ENCODE data around the gene NLRP6.

- TF ChIP-seq CTCF (conservative IDR thresholded peaks at IDR 0.05; ENCODE audit: low read depth, low read length) (no peak), EZH2 (IDR thresholded peaks at IDR 0.05; ENCODE audit: borderline replicate concordance, low read depth, low read length, poor library complexity, severe bottlenecking) (no peak)
Observed at GRCh38 chr11:315051-315481, 36.9 kb downstream of the NLRP6 start.

Data from A673 (cell line).